ENCODE results near the gene MTUS2. TPM values are rescaled to one million over a fixed set of nuclear protein-coding genes. Genes with fewer than 3 reads are reported as not detected.

Gene MTUS2
- total RNA-seq, 1 experiment from 2014 or later = 0.35 TPM

DNA sequence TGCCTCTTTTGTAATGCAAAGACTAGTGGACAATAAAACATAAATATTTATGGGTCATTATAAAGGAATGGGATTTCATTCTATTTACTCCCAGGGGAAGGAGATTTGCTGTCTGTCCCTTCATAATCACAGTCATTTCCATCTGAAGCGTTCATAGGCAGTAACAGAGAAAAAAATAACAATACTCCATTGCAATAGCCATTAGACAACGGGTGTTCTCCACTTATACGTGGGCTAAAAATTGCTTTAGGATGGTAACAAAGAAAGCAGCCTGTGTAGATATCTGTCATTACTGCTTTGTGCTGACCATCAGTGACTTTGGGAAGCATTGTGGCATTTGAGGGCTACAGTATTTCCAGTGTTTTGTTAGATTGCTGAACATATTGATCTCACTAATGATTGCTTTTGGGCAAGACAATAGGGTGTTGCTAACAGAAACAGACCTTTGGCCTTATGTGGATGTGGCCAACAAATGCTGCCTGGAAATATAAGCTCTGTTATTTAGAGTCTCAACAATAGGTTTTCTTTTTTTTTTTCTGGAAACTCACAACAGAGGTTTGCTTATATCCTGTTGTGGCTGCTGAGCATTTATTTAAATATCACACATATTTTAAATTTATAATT lies 355.2 kb downstream of the MTUS2 start:
- Histone ChIP-seq H3K23me2 (ENCODE audit: insufficient read length, low read depth, low read length, poor library complexity, severe bottlenecking) (no peaks in the 10 kb centered on the region), H3K56ac (ENCODE audit: insufficient read length, low read depth, low read length) (no peak overlapping the region), H4K5ac (ENCODE audit: insufficient read length, low read depth, low read length) (no peak overlapping the region), H3K9ac (ENCODE audit: extremely low read depth, insufficient read length, low read length) (no peak overlapping the region), H2BK120ac (ENCODE audit: low read depth, low read length, poor library complexity, severe bottlenecking) (no peak overlapping the region), H2BK15ac (ENCODE audit: low read depth, low read length) (no peak overlapping the region), H2AK5ac (ENCODE audit: insufficient read length, low read length) (no peak overlapping the region), H3K79me2 (ENCODE audit: insufficient read depth, low read length) (no peaks in the 10 kb centered on the region), H4K20me1 (ENCODE audit: control insufficient read depth, insufficient read depth, insufficient read length) (no peaks in the 10 kb centered on the region), H3K9me3 (ENCODE audit: control insufficient read depth, low read depth, low read length) (no peaks in the 10 kb centered on the region), H4K8ac (replicated peaks; ENCODE audit: insufficient read length, low read depth, low read length) (no peak overlapping the region), H3K23ac (ENCODE audit: insufficient read length, low read depth, low read length) (no peak overlapping the region), H2BK5ac (ENCODE audit: insufficient read length, low read length) (no peak overlapping the region), H3K4me1 (ENCODE audit: insufficient read depth, low read length) (no peaks in the 10 kb centered on the region), H3K18ac (ENCODE audit: insufficient read length, low read depth, low read length) (no peak overlapping the region), H3T11ph (ENCODE audit: low read length) (no peak overlapping the region), H3K14ac (ENCODE audit: insufficient read depth, low read length) (no peak overlapping the region), H3K27me3 (ENCODE audit: insufficient read depth, low read length) (no peaks in the 10 kb centered on the region), H3K4me2 (ENCODE audit: insufficient read depth, insufficient read length, low read length) (no peak overlapping the region), H3K4ac (ENCODE audit: low read depth, low read length) (no peak overlapping the region), H4K91ac (ENCODE audit: insufficient read length, low read depth, low read length) (no peak overlapping the region), H2AFZ (ENCODE audit: low read length) (no peak overlapping the region), H2BK20ac (ENCODE audit: low read depth, low read length, poor library complexity, severe bottlenecking) (no peak overlapping the region), H2BK12ac (ENCODE audit: insufficient read length, low read depth, low read length) (no peak overlapping the region), H3K27ac (ENCODE audit: insufficient read length, low read depth, low read length) (no peak overlapping the region), H3K79me1 (ENCODE audit: insufficient read depth, low read depth, low read length, poor library complexity, severe bottlenecking) (no peaks in the 10 kb centered on the region)
- Mint-ChIP-seq H3K27ac (no peak overlapping the region), H3K27me3 (ENCODE audit: low read depth) (peaks cover 2% of the 10 kb centered on the region; the same call in 1 of the 2 replicates), H3K4me3 (no peak overlapping the region), H3K9me3 (no peaks in the 10 kb centered on the region), H3K36me3 (ENCODE audit: insufficient read depth in 1 of 3, low read depth in 3 of 3) (peaks cover 0 to 4% (median 0%) of the 10 kb centered on the region in 3 experiments; a peak in 1 of 7 replicates), H3K4me1 (no peaks in the 10 kb centered on the region)
- TF ChIP-seq, protein P1, sequence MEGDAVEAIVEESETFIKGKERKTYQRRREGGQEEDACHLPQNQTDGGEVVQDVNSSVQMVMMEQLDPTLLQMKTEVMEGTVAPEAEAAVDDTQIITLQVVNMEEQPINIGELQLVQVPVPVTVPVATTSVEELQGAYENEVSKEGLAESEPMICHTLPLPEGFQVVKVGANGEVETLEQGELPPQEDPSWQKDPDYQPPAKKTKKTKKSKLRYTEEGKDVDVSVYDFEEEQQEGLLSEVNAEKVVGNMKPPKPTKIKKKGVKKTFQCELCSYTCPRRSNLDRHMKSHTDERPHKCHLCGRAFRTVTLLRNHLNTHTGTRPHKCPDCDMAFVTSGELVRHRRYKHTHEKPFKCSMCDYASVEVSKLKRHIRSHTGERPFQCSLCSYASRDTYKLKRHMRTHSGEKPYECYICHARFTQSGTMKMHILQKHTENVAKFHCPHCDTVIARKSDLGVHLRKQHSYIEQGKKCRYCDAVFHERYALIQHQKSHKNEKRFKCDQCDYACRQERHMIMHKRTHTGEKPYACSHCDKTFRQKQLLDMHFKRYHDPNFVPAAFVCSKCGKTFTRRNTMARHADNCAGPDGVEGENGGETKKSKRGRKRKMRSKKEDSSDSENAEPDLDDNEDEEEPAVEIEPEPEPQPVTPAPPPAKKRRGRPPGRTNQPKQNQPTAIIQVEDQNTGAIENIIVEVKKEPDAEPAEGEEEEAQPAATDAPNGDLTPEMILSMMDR (conservative IDR thresholded peaks at IDR 0.05) = no peak
- DNase-seq = no peak
- WGBS (ENCODE audit: extremely low coverage, insufficient read length, low lambda C conversion rate) = no CpG with 5 or more reads among the region's 3 CpGs

Measured in H9 (cell line).